NK-92 (cell line): Measurements from ENCODE around the gene AVPI1.
"Not testable (repeated sequence)": the region's sequence is repeated elsewhere in the genome, so short reads cannot be mapped to it uniquely, and the experiment has no call there.

Source experiments
- DNase-seq: peaks from one replicate; lab custom pipeline; 2025; ENCODE audit not compliant: unreplicated experiment; lab: John Stamatoyannopoulos, UW

Gene AVPI1

GRCh38 chr10:97642471-97643159 is 44.4 kb downstream of the AVPI1 start:
- DNase-seq, result not testable (repeated sequence)

DNA sequence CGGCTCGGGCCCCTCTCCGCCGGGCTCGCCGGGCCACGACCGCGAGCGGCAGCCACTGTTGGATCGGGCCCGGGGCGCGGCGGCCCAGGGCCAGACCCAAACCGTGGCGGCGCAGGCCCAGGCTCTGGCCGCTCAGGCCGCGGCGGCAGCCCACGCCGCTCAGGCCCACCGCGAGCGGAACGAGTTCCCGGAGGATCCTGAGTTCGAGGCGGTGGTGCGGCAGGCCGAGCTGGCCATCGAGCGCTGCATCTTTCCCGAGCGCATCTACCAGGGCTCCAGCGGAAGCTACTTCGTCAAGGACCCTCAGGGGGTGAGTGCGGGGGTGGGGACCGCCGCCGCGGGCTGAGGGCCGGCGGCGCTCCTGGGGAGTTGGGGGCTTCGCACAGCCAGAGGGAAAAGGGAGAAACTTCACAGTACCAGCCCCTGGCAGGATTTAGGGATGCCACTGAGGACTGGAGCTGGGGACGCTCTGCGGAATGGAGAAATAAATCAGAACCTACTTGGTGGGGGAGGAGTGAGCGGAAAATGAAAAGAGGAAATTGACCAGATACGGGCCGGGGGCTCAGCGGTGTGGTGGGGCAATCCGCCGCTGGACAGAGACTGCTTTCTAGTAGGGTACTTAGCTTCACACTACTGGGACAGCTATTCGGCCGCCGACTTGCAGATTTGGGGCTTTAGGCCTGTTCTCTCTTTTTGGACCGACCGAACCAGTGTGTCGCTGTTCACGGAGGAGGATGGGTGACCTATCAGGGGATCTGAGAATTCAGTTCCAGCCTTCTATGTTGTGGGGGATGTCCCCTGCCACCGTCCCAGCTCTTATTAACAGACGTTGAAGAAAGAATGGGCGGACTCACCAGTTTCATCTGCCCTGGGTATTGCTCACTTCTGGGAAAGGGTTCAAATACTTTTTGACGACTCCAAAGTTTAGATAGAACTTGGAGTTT is 45.9 kb downstream of the AVPI1 start:
- no peak for DNase-seq

DNA sequence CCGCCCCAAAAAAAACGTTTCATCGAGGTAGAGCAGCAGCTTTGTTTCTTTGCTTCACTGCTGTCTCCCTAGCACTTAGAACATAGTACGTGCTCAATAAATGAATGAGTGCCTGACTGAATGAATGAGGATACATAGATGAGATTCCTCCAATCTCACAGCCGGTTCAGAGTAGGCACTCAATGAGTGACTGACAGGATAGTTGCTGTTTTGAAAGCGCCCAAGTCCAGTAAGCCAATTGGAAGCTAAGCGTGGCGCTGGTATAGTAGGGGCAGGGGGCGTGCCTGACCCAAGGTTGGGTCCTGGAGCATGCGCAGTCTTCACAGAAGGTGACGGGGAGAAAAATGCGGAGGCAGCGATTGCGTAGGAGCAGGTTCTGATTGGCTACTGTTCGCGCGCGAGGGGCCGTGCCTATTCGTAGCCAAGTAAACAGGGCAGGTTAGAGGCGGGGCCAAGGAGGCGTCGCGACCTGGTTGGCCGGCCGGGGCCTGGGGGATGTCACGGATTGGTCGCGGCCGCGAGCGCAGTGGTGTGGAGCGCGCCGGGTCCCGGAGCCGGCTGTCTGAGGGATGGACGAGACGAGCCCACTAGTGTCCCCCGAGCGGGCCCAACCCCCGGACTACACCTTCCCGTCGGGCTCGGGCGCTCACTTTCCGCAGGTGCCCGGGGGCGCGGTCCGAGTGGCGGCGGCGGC is 46.7 kb downstream of the AVPI1 start, which contains the start of gene PI4K2A:
PI4K2A (plus strand) TSS at position 498 of the 694 bp plus-strand sequence; CDS start at position 570, 72 bp downstream.
- DNase-seq, result peak; percentile 98

GRCh38 chr10:97639090-97639489 is 48.0 kb downstream of the AVPI1 start:
- DNase-seq, result not testable (repeated sequence)

DNA sequence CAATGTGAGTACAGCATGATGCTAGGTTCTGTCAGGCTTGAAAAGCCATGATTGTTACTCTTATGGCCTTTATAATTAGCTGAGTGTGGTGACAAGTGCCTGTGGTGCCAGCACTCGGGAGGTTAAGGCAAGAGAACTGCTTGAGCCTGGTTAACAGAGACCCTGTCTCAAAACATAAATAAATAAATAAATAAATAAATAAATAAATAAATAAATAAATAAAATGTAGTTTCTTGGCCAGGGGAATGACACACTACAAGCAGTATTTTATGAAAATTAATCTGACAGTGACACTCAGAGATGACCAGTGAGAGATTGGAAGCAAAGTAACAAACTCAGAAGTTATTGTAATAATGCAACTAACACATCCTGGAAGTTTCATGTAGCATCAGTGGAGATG is 51.5 kb downstream of the AVPI1 start:
- DNase-seq, result no peak

- no peak for DNase-seq
These were observed 53.1 kb downstream of the AVPI1 start for GRCh38 chr10:97633921-97634320.

DNA sequence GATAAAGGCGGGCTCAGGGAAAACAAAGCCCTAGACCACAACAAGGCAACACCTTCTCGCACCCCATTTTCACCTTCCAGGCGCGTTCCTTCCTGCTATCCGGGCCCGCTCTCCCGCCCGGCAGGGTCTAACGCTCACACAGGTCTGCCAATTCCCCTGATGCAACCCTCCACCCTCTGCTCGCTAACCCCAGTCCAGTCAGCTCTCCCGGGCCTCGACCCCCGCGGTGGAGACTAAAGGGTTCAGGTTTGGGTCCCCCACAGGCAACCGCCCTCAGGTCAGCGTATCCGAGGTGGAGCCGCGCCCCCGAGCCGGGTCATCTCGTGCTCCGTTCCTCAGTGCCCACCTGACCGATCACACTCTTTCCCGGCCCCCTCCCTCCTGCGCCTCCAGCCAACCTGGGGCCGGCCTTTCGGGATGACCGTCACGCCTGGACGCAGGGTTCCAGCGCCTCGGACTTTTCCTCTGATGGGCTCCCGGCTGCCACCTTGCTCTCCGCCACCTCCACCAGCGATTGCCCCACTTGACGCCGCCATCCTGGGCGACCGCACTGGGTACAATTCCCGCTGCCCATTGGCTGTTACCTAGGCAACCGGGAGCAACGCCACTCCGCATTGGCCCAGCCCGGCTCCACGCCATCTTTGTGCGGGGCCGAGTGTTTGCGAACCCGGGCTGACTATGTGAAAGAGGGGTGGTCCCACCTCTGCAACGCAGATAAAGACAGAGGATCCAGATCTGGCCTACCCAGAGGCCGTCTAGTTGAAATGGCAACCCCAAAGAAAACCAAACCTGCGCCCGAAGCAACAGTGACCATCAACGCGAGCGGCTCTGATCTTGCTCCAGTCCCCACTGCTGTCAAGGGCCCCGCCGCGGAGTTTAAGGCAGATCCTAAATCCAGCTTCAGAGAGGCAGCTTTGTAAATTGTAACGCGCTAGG is 53.8 kb downstream of the AVPI1 start, which contains the start of gene MORN4:
MORN4 (minus strand) TSS at position 552 of the 936 bp plus-strand sequence. CDS start 13,847 bp downstream, outside the sequence.
- peak; percentile 23 for DNase-seq

- DNase-seq, result no peak
These were observed 55.9 kb downstream of the AVPI1 start for GRCh38 chr10:97631098-97631497.

DNA sequence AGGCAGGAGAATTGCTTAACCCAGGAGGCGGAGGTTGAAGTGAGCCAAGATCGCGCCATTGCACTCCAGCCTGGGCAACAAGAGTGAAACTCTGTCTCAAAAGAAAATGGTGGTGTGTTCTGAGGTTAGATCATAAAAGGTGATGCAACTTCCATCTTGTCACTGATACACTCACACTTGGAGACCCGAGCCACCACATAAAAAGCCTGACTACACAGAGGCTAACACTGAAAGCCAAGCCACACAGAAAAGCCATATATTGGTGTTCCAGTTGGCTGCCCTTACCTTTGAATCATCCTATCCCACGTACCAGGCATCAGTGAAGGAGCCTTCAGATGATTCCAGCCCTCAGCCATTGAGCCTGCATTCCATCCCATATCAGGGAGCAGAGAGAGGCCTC is 57.8 kb downstream of the AVPI1 start:
- no peak for DNase-seq

GRCh38 chr10:97628228-97628627 is 58.8 kb downstream of the AVPI1 start:
- no peak for DNase-seq

DNA sequence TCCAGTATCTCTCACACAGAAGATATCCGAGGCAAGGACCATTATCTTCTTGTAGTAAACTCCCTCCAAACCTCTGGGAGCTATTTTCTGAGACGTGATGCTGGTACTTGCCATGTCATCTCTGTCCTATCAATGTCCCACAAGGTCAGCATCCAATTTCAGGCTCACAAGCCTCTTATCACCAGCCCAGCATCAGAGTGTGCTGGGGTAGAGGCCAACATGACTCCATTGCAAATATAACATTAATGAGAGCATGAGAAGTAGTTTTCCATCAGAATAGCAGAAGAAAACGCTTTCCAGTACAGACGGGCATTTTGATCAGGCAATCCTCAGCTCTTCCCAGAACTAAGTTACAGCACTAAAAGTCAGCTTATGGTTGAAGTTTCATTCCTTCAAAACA is 59.3 kb downstream of the AVPI1 start:
- no peak for DNase-seq
